C4-2B (cell line): ENCODE measurements around the gene PBRM1.

ENCODE experiments used
- CTCF ChIP-seq: fragments of 450-650 bp; conservative IDR thresholded peaks from 2 replicates; pipeline ENCODE4 v1.5.1; 2017; ENCODE audit warnings: mild to moderate bottlenecking
- ZFX ChIP-seq: fragments of 450-650 bp; IDR thresholded peaks from 2 replicates; pipeline ENCODE4 v1.6.1; 2017

GRCh38 chr3:52671676-52672075 is 14.0 kb downstream of the PBRM1 start:
- TF ChIP-seq ZFX, result no peak
- no peak for TF ChIP-seq CTCF
